CD14-positive monocyte (primary cell): ENCODE results near the gene FAF1. TPM values are rescaled to one million over a fixed set of nuclear protein-coding genes. Genes with fewer than 3 reads are reported as not detected.
A peak's percentile ranks its signal among the peaks of the same experiment; 100 is the strongest.

Experiments used
- DNase-seq, 3 donors: peaks; one replicate each; pipeline ENCODE4 v3.0.0-alpha.2; 2011 to 2022
- H2AFZ ChIP-seq: 2 replicates; pipeline ENCODE4 v1.6.0; 2012; ENCODE audit warnings: mild to moderate bottlenecking, low read depth, low read length, inconsistent platforms; ENCODE audit not compliant: insufficient read depth, poor library complexity, severe bottlenecking
- H3K27ac ChIP-seq, 2 donors: 1 replicate in 1 of 2; 2 replicates in 1 of 2; pipeline ENCODE4 v1.5.1; 2012 to 2013; ENCODE audit warnings: low read length in 2 of 2, control low read depth in 1 of 2, inconsistent platforms in 1 of 2, low read depth in 1 of 2, mild to moderate bottlenecking in 1 of 2
- H3K27me3 ChIP-seq, 2 donors: one replicate each; pipeline versions ENCODE4 v1.6.0 to v1.6.1; 2011 to 2013; ENCODE audit warnings: low read length in 2 of 2; ENCODE audit not compliant: control insufficient read depth in 2 of 2, insufficient read depth in 2 of 2
- H3K36me3 ChIP-seq, 2 donors: replicated peaks in 1 of 2; 1 replicate in 1 of 2; 2 replicates in 1 of 2; pipeline versions ENCODE4 v1.5.1 to v1.6.1; 2012 to 2013; ENCODE audit warnings: low read length in 2 of 2, control low read depth in 1 of 2, inconsistent platforms in 1 of 2, mild to moderate bottlenecking in 1 of 2; ENCODE audit not compliant: insufficient read depth in 2 of 2, control insufficient read depth in 1 of 2
- H3K4me1 ChIP-seq, 2 donors: 1 replicate in 1 of 2; 2 replicates in 1 of 2; pipeline versions ENCODE4 v1.5.1 to v1.6.1; 2012 to 2013; ENCODE audit warnings: low read length in 2 of 2, control low read depth in 1 of 2, inconsistent platforms in 1 of 2, mild to moderate bottlenecking in 1 of 2, moderate library complexity in 1 of 2; ENCODE audit not compliant: insufficient read depth in 2 of 2, control insufficient read depth in 1 of 2
- H3K4me2 ChIP-seq: replicated peaks from 2 replicates; pipeline ENCODE3; 2012; ENCODE audit warnings: low read length, moderate library complexity, mild to moderate bottlenecking; ENCODE audit not compliant: poor library complexity, severe bottlenecking; ENCODE audit errors: extremely low read depth
- H3K4me3 ChIP-seq, 3 experiments: fragments of 200-600 bp in 1 of 3; sonication (generic) in 1 of 3; replicated peaks in 1 of 3; 1 replicate in 2 of 3; 2 replicates in 1 of 3; pipeline ENCODE4 v1.5.1; 2011 to 2013; ENCODE audit warnings: low read length in 3 of 3, mild to moderate bottlenecking in 3 of 3, control low read depth in 2 of 3, low read depth in 2 of 3, inconsistent platforms in 1 of 3, moderate library complexity in 1 of 3
- H3K79me2 ChIP-seq: 2 replicates; pipeline ENCODE4 v1.6.0; 2012; ENCODE audit warnings: mild to moderate bottlenecking, control low read depth, inconsistent platforms, low read length, moderate library complexity; ENCODE audit not compliant: insufficient read depth
- H3K9ac ChIP-seq: 2 replicates; pipeline ENCODE4 v1.6.0; 2017; ENCODE audit warnings: low read length, mild to moderate bottlenecking; ENCODE audit not compliant: insufficient read depth, poor library complexity, severe bottlenecking
- H3K9me3 ChIP-seq, 2 donors: replicated peaks in 1 of 2; 1 replicate in 1 of 2; 2 replicates in 1 of 2; pipeline versions ENCODE4 v1.5.1 to v1.6.1; 2012 to 2013; ENCODE audit warnings: low read length in 2 of 2, control low read depth in 1 of 2; ENCODE audit not compliant: control insufficient read depth in 1 of 2, insufficient read depth in 1 of 2
- H4K20me1 ChIP-seq: 2 replicates; pipeline ENCODE4 v1.6.0; 2012; ENCODE audit warnings: mild to moderate bottlenecking, low read length, control low read depth, moderate library complexity; ENCODE audit not compliant: insufficient read depth
- H3K27ac Mint-ChIP-seq, 7 donors: one replicate each; pipeline ENCODE4 v1.8.0; 2020; ENCODE audit warnings: mild to moderate bottlenecking in 7 of 7, mixed read lengths in 7 of 7, moderate library complexity in 6 of 7, inconsistent platforms in 2 of 7
- H3K27me3 Mint-ChIP-seq, 3 donors: one replicate each; pipeline ENCODE4 v1.8.0; 2021 to 2022; ENCODE audit warnings: low read depth in 3 of 3, mild to moderate bottlenecking in 3 of 3, mixed read lengths in 3 of 3, moderate library complexity in 3 of 3, inconsistent platforms in 1 of 3
- H3K36me3 Mint-ChIP-seq, 2 donors: one replicate each; pipeline ENCODE4 v1.8.0; 2020; ENCODE audit warnings: mixed read lengths in 2 of 2, inconsistent platforms in 1 of 2, mild to moderate bottlenecking in 1 of 2
- H3K4me1 Mint-ChIP-seq: one replicate; pipeline ENCODE4 v1.8.0; 2020; ENCODE audit warnings: mild to moderate bottlenecking, mixed read lengths
- H3K4me3 Mint-ChIP-seq, 2 donors: one replicate each; pipeline ENCODE4 v1.8.0; 2020; ENCODE audit warnings: mild to moderate bottlenecking in 2 of 2, mixed read lengths in 2 of 2, moderate library complexity in 1 of 2
- H3K9me3 Mint-ChIP-seq, 7 donors: one replicate each; pipeline ENCODE4 v1.8.0; 2020 to 2022; ENCODE audit warnings: mixed read lengths in 7 of 7, mild to moderate bottlenecking in 6 of 7, moderate library complexity in 6 of 7, inconsistent platforms in 2 of 7
- CTCF ChIP-seq: fragments of 200-600 bp; IDR thresholded peaks from one replicate; pipeline ENCODE4 v1.8.0; 2022; ENCODE audit warnings: antibody characterized with exemption, mild to moderate bottlenecking
- WGBS: methylation state at CpG from one replicate; pipeline ENCODE4 v1.1.5; 2013; ENCODE audit warnings: missing lambda C conversion rate; ENCODE audit not compliant: insufficient coverage; 5-methylcytosine and 5-hydroxymethylcytosine counted together
- intact Hi-C, 2 donors: fragments of 100-400 bp; cut with micrococcal nuclease; formaldehyde crosslinking; loops; one replicate each; pipeline versions ENCODE4 v1.15.0 to v1.15.1; 2023
- polyA plus RNA-seq, 3 donors: library from polyadenylated mRNA; depleted of rRNA in 1 of 3; unstranded in 2 of 3; stranded (reverse) in 1 of 3; fragments of 300-500 nt in 2 of 3; fragments of >200 nt in 1 of 3; fragmentation: Illumina TruSeq in 2 of 3; gene quantifications; 1 replicate in 2 of 3; 2 replicates in 1 of 3; pipeline ENCODE4 v1.2.3, GENCODE V29; 2012 to 2021

The FAF1 gene
- polyA plus RNA-seq, 3 donors, result 11.4 to 29.6 (median 16.9) TPM

- WGBS, result no CpG with 5 or more reads among the region's 2 CpGs
- Histone ChIP-seq H3K27me3 (no peaks in the 10 kb centered on the region), H3K9me3 (peaks cover 0 to 2% of the 10 kb centered on the region in 2 donors), H2AFZ (no peak overlapping the region), H3K27ac (no peak overlapping the region), H4K20me1 (peaks cover 5% of the 10 kb centered on the region), H3K36me3 (no peaks in the 10 kb centered on the region), H3K4me3 (no peak overlapping the region), H3K4me1 (no peaks in the 10 kb centered on the region), H3K79me2 (peaks cover 58% of the 10 kb centered on the region), H3K4me2 (no peak overlapping the region), H3K9ac (no peak overlapping the region)
- Mint-ChIP-seq H3K9me3 (peaks cover 0 to 11% (median 5%) of the 10 kb centered on the region in 7 donors), H3K4me1 (peaks cover 4% of the 10 kb centered on the region), H3K27ac (no peak overlapping the region), H3K27me3 (no peaks in the 10 kb centered on the region), H3K4me3 (no peak overlapping the region), H3K36me3 (peaks cover 10 to 16% of the 10 kb centered on the region in 2 donors)
- intact Hi-C loops, result loop anchor here in 1 of 2 donors (10.0 kb wide), 1 partner anchor 255 kb away; no protein-coding TSS in a partner anchor
- TF ChIP-seq CTCF, result peak; percentile 71
- peak in 2 of 3 donors; percentile 11 to 32 for DNase-seq
These were observed 30.6 kb downstream of the FAF1 start for GRCh38 chr1:50929376-50929958.

- peaks cover 83% of the 10 kb centered on the region for H3K79me2 ChIP-seq
- no peaks in the 10 kb centered on the region for H3K4me1 ChIP-seq
- intact Hi-C loops, result loop anchor here in 1 of 2 donors (10.0 kb wide), 1 partner anchor 261 kb away; no protein-coding TSS in a partner anchor
- H3K9me3 Mint-ChIP-seq, result peaks cover 12 to 33% (median 24%) of the 10 kb centered on the region in 7 donors
- H3K4me3 Mint-ChIP-seq, result no peak overlapping the region
- H3K4me3 ChIP-seq, result no peak overlapping the region
- peaks cover 12 to 30% of the 10 kb centered on the region in 2 donors for H3K9me3 ChIP-seq
- DNase-seq, result no peak
- H3K36me3 ChIP-seq, result no peaks in the 10 kb centered on the region
- no peak overlapping the region for H3K27ac Mint-ChIP-seq
- peaks cover 8 to 9% of the 10 kb centered on the region in 2 donors for H3K36me3 Mint-ChIP-seq
- peaks cover 5% of the 10 kb centered on the region for H4K20me1 ChIP-seq
- peaks cover 1% of the 10 kb centered on the region for H3K4me1 Mint-ChIP-seq
- no peak overlapping the region for H3K9ac ChIP-seq
- no peaks in the 10 kb centered on the region for H3K27me3 ChIP-seq
- H2AFZ ChIP-seq, result no peak overlapping the region
- WGBS, result no CpG with 5 or more reads among the region's 1 CpG
- no peak overlapping the region for H3K4me2 ChIP-seq
- TF ChIP-seq CTCF, result no peak
- H3K27ac ChIP-seq, result no peak overlapping the region
- H3K27me3 Mint-ChIP-seq, result no peaks in the 10 kb centered on the region
These were observed 36.5 kb downstream of the FAF1 start for GRCh38 chr1:50923564-50923963.
